ENCODE data around the gene WT1.
A peak's percentile ranks its signal among the peaks of the same experiment; 100 is the strongest.

Gene WT1

GRCh38 chr11:32421992-32422391 lies 13.3 kb downstream of the WT1 start:
- DNase-seq = no peak

GRCh38 chr11:32420937-32421901 lies 14.1 kb downstream of the WT1 start:
- peak in 3 of 5 donors; percentile 16 to 73 (median 20) for DNase-seq

GRCh38 chr11:32420139-32420538 lies 15.2 kb downstream of the WT1 start:
- DNase-seq = no peak

GRCh38 chr11:32418836-32419235 lies 16.5 kb downstream of the WT1 start:
- no peak for DNase-seq

GRCh38 chr11:32417806-32418205 lies 17.5 kb downstream of the WT1 start:
- DNase-seq = no peak

- DNase-seq = no peak
Observed at GRCh38 chr11:32416301-32416700, 19.0 kb downstream of the WT1 start.

- no peak for DNase-seq
Observed at GRCh38 chr11:32414925-32415324, 20.4 kb downstream of the WT1 start.

- no peak for DNase-seq
Observed at GRCh38 chr11:32411942-32412615, 23.3 kb downstream of the WT1 start.

- no peak for DNase-seq
Observed at GRCh38 chr11:32405592-32405991, 29.7 kb downstream of the WT1 start.

GRCh38 chr11:32402836-32403235 lies 32.5 kb downstream of the WT1 start:
- no peak for DNase-seq

- no peak for DNase-seq
Observed at GRCh38 chr11:32400670-32401369, 34.5 kb downstream of the WT1 start.

- no peak for DNase-seq
Observed at GRCh38 chr11:32400196-32400595, 35.1 kb downstream of the WT1 start.

GRCh38 chr11:32396991-32397390 lies 38.3 kb downstream of the WT1 start:
- no peak for DNase-seq

GRCh38 chr11:32396331-32396730 lies 39.0 kb downstream of the WT1 start:
- no peak for DNase-seq

- DNase-seq = no peak
Observed at GRCh38 chr11:32395127-32395526, 40.2 kb downstream of the WT1 start.

- DNase-seq = no peak
Observed at GRCh38 chr11:32392840-32393239, 42.5 kb downstream of the WT1 start.

GRCh38 chr11:32391956-32392553 lies 43.3 kb downstream of the WT1 start:
- DNase-seq = no peak

- no peak for DNase-seq
Observed at GRCh38 chr11:32391479-32391878, 43.9 kb downstream of the WT1 start.

GRCh38 chr11:32390712-32391111 lies 44.6 kb downstream of the WT1 start:
- no peak for DNase-seq

- no peak for DNase-seq
Observed at GRCh38 chr11:32388871-32389770, 46.2 kb downstream of the WT1 start.

GRCh38 chr11:32388365-32388764 lies 47.0 kb downstream of the WT1 start:
- no peak for DNase-seq

- DNase-seq = no peak
Observed at GRCh38 chr11:32387411-32387810, 47.9 kb downstream of the WT1 start.

Data from T-helper 1 cell (primary cell).